ENCODE measurements around the gene ZNF337.

GRCh38 chr20:25654487-25654886 is 42.2 kb downstream of the ZNF337 start:
- no peak for TF ChIP-seq CTCF (conservative IDR thresholded peaks at IDR 0.05)
- no peak for TF ChIP-seq ZFX (IDR thresholded peaks at IDR 0.05)
